K562 (cell line): Measurements from ENCODE around the gene POU2F3. TPM values are rescaled to one million over a fixed set of nuclear protein-coding genes. Genes with fewer than 3 reads are reported as not detected.
A peak's percentile ranks its signal among the peaks of the same experiment; 100 is the strongest.

Experiments used
- BCOR ChIP-seq: fragments of 450-650 bp; IDR thresholded peaks from 2 replicates; pipeline ENCODE4 v1.6.1; 2016
- FOSL1 ChIP-seq: fragments of 200-800 bp; sonication (Bioruptor generic); conservative IDR thresholded peaks from 2 replicates; pipeline ENCODE4 v1.6.1; 2016; ENCODE audit warnings: missing genetic modification characterization, missing compliant biosample characterization
- HES1 ChIP-seq: fragments of 450-650 bp; IDR thresholded peaks from 2 replicates; pipeline ENCODE4 v1.6.1; 2016; ENCODE audit warnings: low read depth, mild to moderate bottlenecking, moderate library complexity
- ILK ChIP-seq: fragments of 450-650 bp; IDR thresholded peaks from 2 replicates; pipeline ENCODE4 v1.6.1; 2016; ENCODE audit warnings: missing genetic modification characterization, low read depth, mild to moderate bottlenecking, missing compliant biosample characterization, moderate library complexity, borderline replicate concordance
- JUND ChIP-seq, 2 experiments: IDR thresholded peaks; 2 replicates in 1 of 2; 3 replicates in 1 of 2; pipeline ENCODE4 v1.6.1; 2011; ENCODE audit warnings: borderline replicate concordance in 2 of 2, low read depth in 2 of 2, low read length in 2 of 2, improper control_type of control experiment in 1 of 2, missing biosample characterization in 1 of 2, missing genetic modification characterization in 1 of 2, missing genetic modification reagents in 1 of 2
- MEF2A ChIP-seq: IDR thresholded peaks from 2 replicates; pipeline ENCODE4 v1.6.1; 2011; ENCODE audit warnings: low read depth, mild to moderate bottlenecking, low read length, moderate library complexity; ENCODE audit not compliant: control insufficient read depth
- RBM34 ChIP-seq: fragments of 200-400 bp; formaldehyde crosslinking; IDR thresholded peaks from 2 replicates; pipeline ENCODE4 v1.6.1; 2018; ENCODE audit warnings: low read length, borderline replicate concordance; ENCODE audit not compliant: insufficient read depth
- SP2 ChIP-seq: IDR thresholded peaks from 2 replicates; pipeline ENCODE4 v1.6.1; 2011; ENCODE audit warnings: mild to moderate bottlenecking, low read depth, low read length, moderate library complexity; ENCODE audit not compliant: poor library complexity, severe bottlenecking; ENCODE audit errors: extremely low read depth
- THAP12 ChIP-seq: fragments of 250-450 bp; sonication (Bioruptor Pico); IDR thresholded peaks from 2 replicates; pipeline ENCODE4 v1.9.0; 2021; ENCODE audit warnings: mild to moderate bottlenecking, inconsistent platforms
- THRB ChIP-seq: fragments of 450-650 bp; formaldehyde crosslinking; conservative IDR thresholded peaks from 2 replicates; pipeline ENCODE4 v1.4.0; 2022; ENCODE audit warnings: mild to moderate bottlenecking, missing genetic modification characterization
- ZBTB2 ChIP-seq: fragments of 450-650 bp; IDR thresholded peaks from 2 replicates; pipeline ENCODE4 v1.6.1; 2016; ENCODE audit warnings: antibody characterized with exemption
- ZNF124 ChIP-seq: sonication (generic); formaldehyde crosslinking; IDR thresholded peaks from 2 replicates; pipeline ENCODE4 v1.8.1; 2022; ENCODE audit warnings: missing genetic modification reagents
- ZNF174 ChIP-seq: fragments of 250-450 bp; sonication (Bioruptor Pico); IDR thresholded peaks from 2 replicates; pipeline ENCODE4 v1.4.0; 2020; ENCODE audit warnings: mild to moderate bottlenecking
- polyA plus RNA-seq, 8 experiments: library from polyadenylated mRNA; depleted of rRNA in 4 of 8; stranded (reverse) in 5 of 8; unstranded in 3 of 8; fragments of >200 nt; fragmentation: Nextera tagmentation in 2 of 8; fragmentation: Illumina TruSeq in 1 of 8; extraction: Ambion mirVana in 2 of 8; extraction: Trizol in 1 of 8; gene quantifications; 2 replicates each; pipeline versions ENCODE4 v1.2.1 to v1.2.3, GENCODE V29; 2011 to 2014; ENCODE audit warnings: inconsistent platforms in 1 of 8, missing spikeins in 1 of 8
- total RNA-seq, 7 experiments: library from RNA; depleted of rRNA in 6 of 7; stranded (reverse); fragments of >200 nt in 6 of 7; fragmentation: Illumina TruSeq in 2 of 7; extraction: Trizol in 2 of 7; gene quantifications; 2 replicates each; pipeline versions ENCODE4 v1.2.1 to v1.2.3, GENCODE V29; 2011 to 2021; ENCODE audit warnings: low replicate concordance in 1 of 7

POU2F3 gene
- total and polyA plus RNA-seq, 9 of the 15 experiments (the other 6 are each of a cell fraction or from before 2014, with no cell fraction given) = not detected

GRCh38 chr11:120248551-120249278 is 8.8 kb downstream of the POU2F3 start (continued):
- peak; percentile 90 for TF ChIP-seq FOSL1 (tag)
- TF ChIP-seq HES1 = no peak
- no peak for TF ChIP-seq SP2
- no peak for TF ChIP-seq RBM34
- TF ChIP-seq ZNF124 (CRISPR knock-in tag) = no peak
- no peak for TF ChIP-seq ZBTB2
- 0 out of 2 replicates have a peak, but pooled peaks have one; percentile 36 for TF ChIP-seq MEF2A
- TF ChIP-seq ZNF174 = no peak
- no peak for TF ChIP-seq ILK
- TF ChIP-seq JUND (IDR thresholded peaks at IDR 0.05; ENCODE audit: borderline replicate concordance, low read depth, low read length) = 0 out of 2 replicates have a peak, but pooled peaks have one; percentile 10
- no peak for TF ChIP-seq JUND (tag; IDR thresholded peaks at IDR 0.05; ENCODE audit: borderline replicate concordance, low read depth, low read length)
- no peak for TF ChIP-seq BCOR
- TF ChIP-seq THRB (CRISPR knock-in tag) = no peak
- no peak for TF ChIP-seq THAP12
